HCT116 (cell line): ENCODE data around the gene DNAH10.

Experiments used
- CEBPB ChIP-seq: IDR thresholded peaks from 2 replicates; pipeline ENCODE4 v1.6.1; 2012; ENCODE audit warnings: low read depth
- EZH2 ChIP-seq: fragments of 200-600 bp; sonication (generic); IDR thresholded peaks from 2 replicates; pipeline ENCODE4 v1.6.1; 2017; ENCODE audit warnings: antibody characterized with exemption, mixed run types
- EZH2phosphoT487 ChIP-seq: fragments of 200-600 bp; IDR thresholded peaks from 2 replicates; pipeline ENCODE4 v1.6.1; 2018; ENCODE audit warnings: antibody characterized with exemption, borderline replicate concordance
- JUND ChIP-seq: IDR thresholded peaks from 2 replicates; pipeline ENCODE4 v1.6.1; 2012
- POLR2A ChIP-seq: IDR thresholded peaks from 2 replicates; pipeline ENCODE4 v1.7.0; 2011; ENCODE audit warnings: borderline replicate concordance; ENCODE audit not compliant: insufficient read depth, insufficient read length; ENCODE audit errors: extremely low read depth
- POLR2AphosphoS5 ChIP-seq: IDR thresholded peaks from 2 replicates; pipeline ENCODE4 v1.6.1; 2011; ENCODE audit warnings: mild to moderate bottlenecking, low read depth, low read length, moderate library complexity
- SIN3A ChIP-seq: IDR thresholded peaks from 2 replicates; pipeline ENCODE4 v1.6.1; 2012; ENCODE audit warnings: low read depth
- YY1 ChIP-seq: IDR thresholded peaks from 2 replicates; pipeline ENCODE4 v1.6.1; 2011; ENCODE audit warnings: low read length, low read depth, moderate library complexity, mild to moderate bottlenecking; ENCODE audit not compliant: insufficient replicate concordance; ENCODE audit errors: extremely low read depth
- ZNF274 ChIP-seq: fragments of 200-500 bp; sonication (Bioruptor generic); IDR thresholded peaks from 2 replicates; pipeline ENCODE4 v1.6.1; 2014; ENCODE audit warnings: mild to moderate bottlenecking, low read depth, low read length, inconsistent platforms
- TF ChIP-seq, protein P1 (sequence below), 3 experiments: fragments of 200-600 bp in 1 of 3; sonication (generic) in 1 of 3; IDR thresholded peaks in 2 of 3; conservative IDR thresholded peaks in 1 of 3; 2 replicates each; pipeline ENCODE4 v1.5.1; 2012 to 2017; ENCODE audit warnings: low read depth in 2 of 3, low read length in 2 of 3, antibody characterized with exemption in 1 of 3, borderline replicate concordance in 1 of 3, control low read depth in 1 of 3, mild to moderate bottlenecking in 1 of 3, mixed read lengths in 1 of 3, mixed run types in 1 of 3, moderate library complexity in 1 of 3; ENCODE audit not compliant: insufficient read depth in 1 of 3
- TF ChIP-seq, protein P2 (sequence below): IDR thresholded peaks from 2 replicates; pipeline ENCODE4 v1.6.1; 2012; ENCODE audit warnings: low read depth
- TF ChIP-seq, protein P3 (sequence below): IDR thresholded peaks from 2 replicates; pipeline ENCODE4 v1.6.1; 2012

DNA sequence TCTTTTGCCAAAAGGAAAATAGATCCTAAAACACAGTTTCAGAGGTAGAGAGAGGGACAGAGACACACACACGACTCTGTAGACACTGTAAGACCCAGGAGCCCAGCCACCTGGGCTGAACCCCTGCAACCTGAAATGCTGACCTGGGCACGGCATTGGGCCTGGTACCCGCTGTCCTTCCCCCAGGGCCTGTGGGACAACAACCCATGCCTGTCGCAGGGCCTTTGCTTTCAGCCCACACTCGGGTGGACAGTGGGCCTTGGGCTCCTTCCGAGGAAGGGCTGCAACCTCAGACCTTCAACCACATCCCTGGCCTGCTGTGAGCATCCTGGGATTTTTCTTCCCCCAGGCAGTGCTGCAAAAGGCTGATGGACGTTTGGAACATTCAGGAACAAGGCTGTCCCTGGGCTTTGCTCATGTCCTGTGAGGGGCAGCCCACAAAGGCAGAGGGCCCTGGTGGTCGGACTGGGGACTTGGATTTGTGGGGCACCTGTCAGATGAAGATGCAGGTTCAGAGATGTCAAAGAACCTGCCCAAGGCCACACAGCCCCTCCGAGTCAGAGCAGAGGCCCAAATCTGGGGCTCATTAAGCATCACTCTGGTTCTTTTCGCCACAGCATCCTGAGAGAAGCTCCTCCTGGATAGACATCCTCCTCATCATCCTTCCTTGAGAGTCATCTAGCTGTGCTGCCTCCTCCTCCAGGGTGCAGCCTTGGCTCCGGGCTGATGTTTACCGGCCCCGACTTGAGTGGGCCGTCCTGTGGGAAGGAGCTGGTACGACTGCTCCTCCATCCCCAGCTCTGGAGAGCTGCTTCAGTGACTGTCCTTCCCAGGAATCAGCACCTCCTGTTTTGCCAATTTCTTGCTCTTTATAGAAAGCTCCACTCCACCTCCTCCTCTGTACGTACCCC lies 177.9 kb downstream of the DNAH10 start:
- TF ChIP-seq POLR2A = no peak
- TF ChIP-seq, protein P1, sequence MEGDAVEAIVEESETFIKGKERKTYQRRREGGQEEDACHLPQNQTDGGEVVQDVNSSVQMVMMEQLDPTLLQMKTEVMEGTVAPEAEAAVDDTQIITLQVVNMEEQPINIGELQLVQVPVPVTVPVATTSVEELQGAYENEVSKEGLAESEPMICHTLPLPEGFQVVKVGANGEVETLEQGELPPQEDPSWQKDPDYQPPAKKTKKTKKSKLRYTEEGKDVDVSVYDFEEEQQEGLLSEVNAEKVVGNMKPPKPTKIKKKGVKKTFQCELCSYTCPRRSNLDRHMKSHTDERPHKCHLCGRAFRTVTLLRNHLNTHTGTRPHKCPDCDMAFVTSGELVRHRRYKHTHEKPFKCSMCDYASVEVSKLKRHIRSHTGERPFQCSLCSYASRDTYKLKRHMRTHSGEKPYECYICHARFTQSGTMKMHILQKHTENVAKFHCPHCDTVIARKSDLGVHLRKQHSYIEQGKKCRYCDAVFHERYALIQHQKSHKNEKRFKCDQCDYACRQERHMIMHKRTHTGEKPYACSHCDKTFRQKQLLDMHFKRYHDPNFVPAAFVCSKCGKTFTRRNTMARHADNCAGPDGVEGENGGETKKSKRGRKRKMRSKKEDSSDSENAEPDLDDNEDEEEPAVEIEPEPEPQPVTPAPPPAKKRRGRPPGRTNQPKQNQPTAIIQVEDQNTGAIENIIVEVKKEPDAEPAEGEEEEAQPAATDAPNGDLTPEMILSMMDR (IDR thresholded peaks at IDR 0.05 in 2 of 3, conservative IDR thresholded peaks at IDR 0.05 in 1 of 3; ENCODE audit: borderline replicate concordance in 1 of 3, insufficient read depth in 1 of 3, low read depth in 2 of 3, low read length in 2 of 3) = no peak
- no peak for TF ChIP-seq EZH2phosphoT487
- TF ChIP-seq, protein P2, sequence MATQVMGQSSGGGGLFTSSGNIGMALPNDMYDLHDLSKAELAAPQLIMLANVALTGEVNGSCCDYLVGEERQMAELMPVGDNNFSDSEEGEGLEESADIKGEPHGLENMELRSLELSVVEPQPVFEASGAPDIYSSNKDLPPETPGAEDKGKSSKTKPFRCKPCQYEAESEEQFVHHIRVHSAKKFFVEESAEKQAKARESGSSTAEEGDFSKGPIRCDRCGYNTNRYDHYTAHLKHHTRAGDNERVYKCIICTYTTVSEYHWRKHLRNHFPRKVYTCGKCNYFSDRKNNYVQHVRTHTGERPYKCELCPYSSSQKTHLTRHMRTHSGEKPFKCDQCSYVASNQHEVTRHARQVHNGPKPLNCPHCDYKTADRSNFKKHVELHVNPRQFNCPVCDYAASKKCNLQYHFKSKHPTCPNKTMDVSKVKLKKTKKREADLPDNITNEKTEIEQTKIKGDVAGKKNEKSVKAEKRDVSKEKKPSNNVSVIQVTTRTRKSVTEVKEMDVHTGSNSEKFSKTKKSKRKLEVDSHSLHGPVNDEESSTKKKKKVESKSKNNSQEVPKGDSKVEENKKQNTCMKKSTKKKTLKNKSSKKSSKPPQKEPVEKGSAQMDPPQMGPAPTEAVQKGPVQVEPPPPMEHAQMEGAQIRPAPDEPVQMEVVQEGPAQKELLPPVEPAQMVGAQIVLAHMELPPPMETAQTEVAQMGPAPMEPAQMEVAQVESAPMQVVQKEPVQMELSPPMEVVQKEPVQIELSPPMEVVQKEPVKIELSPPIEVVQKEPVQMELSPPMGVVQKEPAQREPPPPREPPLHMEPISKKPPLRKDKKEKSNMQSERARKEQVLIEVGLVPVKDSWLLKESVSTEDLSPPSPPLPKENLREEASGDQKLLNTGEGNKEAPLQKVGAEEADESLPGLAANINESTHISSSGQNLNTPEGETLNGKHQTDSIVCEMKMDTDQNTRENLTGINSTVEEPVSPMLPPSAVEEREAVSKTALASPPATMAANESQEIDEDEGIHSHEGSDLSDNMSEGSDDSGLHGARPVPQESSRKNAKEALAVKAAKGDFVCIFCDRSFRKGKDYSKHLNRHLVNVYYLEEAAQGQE = no peak
- TF ChIP-seq SIN3A = no peak
- no peak for TF ChIP-seq ZNF274
- no peak for TF ChIP-seq EZH2
- no peak for TF ChIP-seq JUND
- TF ChIP-seq, protein P3, sequence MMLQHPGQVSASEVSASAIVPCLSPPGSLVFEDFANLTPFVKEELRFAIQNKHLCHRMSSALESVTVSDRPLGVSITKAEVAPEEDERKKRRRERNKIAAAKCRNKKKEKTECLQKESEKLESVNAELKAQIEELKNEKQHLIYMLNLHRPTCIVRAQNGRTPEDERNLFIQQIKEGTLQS = no peak
- no peak for TF ChIP-seq YY1
- no peak for TF ChIP-seq POLR2AphosphoS5
- no peak for TF ChIP-seq CEBPB
